CD4-positive, alpha-beta memory T cell (primary cell): ENCODE results near the gene ADAD2. TPM values are rescaled to one million over a fixed set of nuclear protein-coding genes. Genes with fewer than 3 reads are reported as not detected.

Experiments used
- CTCF ChIA-PET: fragments of 350-600 bp; sonication (Branson Sonifier 250); formaldehyde crosslinking; loops from one replicate; lab custom pipeline; 2021; ENCODE audit warnings: inconsistent platforms; ENCODE audit not compliant: partially characterized antibody; lab: Charles Lee
- POLR2A ChIA-PET: fragments of 350-600 bp; sonication (Branson Sonifier 250); formaldehyde crosslinking; loops from one replicate; lab custom pipeline; 2021; ENCODE audit not compliant: partially characterized antibody; lab: Charles Lee
- DNase-seq, 5 donors: peaks; one replicate each; pipeline versions ENCODE4 v3.0.0 to v3.0.0-alpha.2; 2020 to 2022; ENCODE audit warnings: mixed read lengths in 1 of 5
- H3K27ac ChIP-seq: one replicate; pipeline ENCODE4 v1.7.0; 2013; ENCODE audit warnings: low read depth, low read length
- H3K27me3 ChIP-seq: 2 replicates; pipeline ENCODE4 v1.7.0; 2013; ENCODE audit warnings: mild to moderate bottlenecking, low read length, moderate library complexity; ENCODE audit not compliant: insufficient read depth
- H3K36me3 ChIP-seq: 2 replicates; pipeline ENCODE4 v1.7.0; 2013; ENCODE audit warnings: mild to moderate bottlenecking, low read length, moderate library complexity; ENCODE audit not compliant: insufficient read depth
- H3K4me1 ChIP-seq: 2 replicates; pipeline ENCODE4 v1.7.0; 2013; ENCODE audit warnings: mild to moderate bottlenecking, low read length, moderate library complexity; ENCODE audit not compliant: insufficient read depth
- H3K4me3 ChIP-seq, 2 donors: one replicate each; pipeline ENCODE4 v1.7.0; 2013; ENCODE audit warnings: low read length in 2 of 2, mild to moderate bottlenecking in 1 of 2
- H3K9me3 ChIP-seq, 2 donors: one replicate each; pipeline ENCODE4 v1.7.0; 2013; ENCODE audit warnings: low read length in 2 of 2, control low read depth in 1 of 2; ENCODE audit not compliant: control insufficient read depth in 1 of 2
- H3K27ac Mint-ChIP-seq, 7 donors: one replicate each; pipeline ENCODE4 v1.8.0; 2020 to 2021; ENCODE audit warnings: mixed read lengths in 7 of 7, mild to moderate bottlenecking in 6 of 7, inconsistent platforms in 3 of 7, moderate library complexity in 3 of 7
- H3K27me3 Mint-ChIP-seq, 2 donors: one replicate each; pipeline ENCODE4 v1.8.0; 2020 to 2021; ENCODE audit warnings: mixed read lengths in 2 of 2
- H3K36me3 Mint-ChIP-seq, 2 donors: one replicate each; pipeline ENCODE4 v1.8.0; 2020 to 2021; ENCODE audit warnings: mixed read lengths in 2 of 2, inconsistent platforms in 1 of 2, mild to moderate bottlenecking in 1 of 2
- H3K4me1 Mint-ChIP-seq, 4 donors: one replicate each; pipeline ENCODE4 v1.8.0; 2020 to 2021; ENCODE audit warnings: mixed read lengths in 4 of 4, mild to moderate bottlenecking in 1 of 4
- H3K4me3 Mint-ChIP-seq, 8 donors: one replicate each; pipeline ENCODE4 v1.8.0; 2020 to 2021; ENCODE audit warnings: mixed read lengths in 8 of 8, mild to moderate bottlenecking in 7 of 8, moderate library complexity in 6 of 8, inconsistent platforms in 3 of 8
- H3K9me3 Mint-ChIP-seq, 8 donors: one replicate each; pipeline ENCODE4 v1.8.0; 2020 to 2021; ENCODE audit warnings: mixed read lengths in 8 of 8, mild to moderate bottlenecking in 5 of 8, inconsistent platforms in 3 of 8, moderate library complexity in 1 of 8
- intact Hi-C: fragments of 100-400 bp; cut with micrococcal nuclease; formaldehyde crosslinking; loops from one replicate; pipeline ENCODE4 v1.15.1; 2023
- polyA plus RNA-seq, 2 donors: library from polyadenylated mRNA; unstranded; fragments of 300-500 nt; fragmentation: Illumina TruSeq; gene quantifications; one replicate each; pipeline ENCODE4 v1.2.3, GENCODE V29; 2021
- total RNA-seq, 2 experiments: library from RNA; stranded (reverse); gene quantifications; one replicate each; pipeline ENCODE4 v1.2.3, GENCODE V29; 2021

Gene ADAD2
- total and polyA plus RNA-seq, 4 experiments from 2014 or later = not detected

DNA sequence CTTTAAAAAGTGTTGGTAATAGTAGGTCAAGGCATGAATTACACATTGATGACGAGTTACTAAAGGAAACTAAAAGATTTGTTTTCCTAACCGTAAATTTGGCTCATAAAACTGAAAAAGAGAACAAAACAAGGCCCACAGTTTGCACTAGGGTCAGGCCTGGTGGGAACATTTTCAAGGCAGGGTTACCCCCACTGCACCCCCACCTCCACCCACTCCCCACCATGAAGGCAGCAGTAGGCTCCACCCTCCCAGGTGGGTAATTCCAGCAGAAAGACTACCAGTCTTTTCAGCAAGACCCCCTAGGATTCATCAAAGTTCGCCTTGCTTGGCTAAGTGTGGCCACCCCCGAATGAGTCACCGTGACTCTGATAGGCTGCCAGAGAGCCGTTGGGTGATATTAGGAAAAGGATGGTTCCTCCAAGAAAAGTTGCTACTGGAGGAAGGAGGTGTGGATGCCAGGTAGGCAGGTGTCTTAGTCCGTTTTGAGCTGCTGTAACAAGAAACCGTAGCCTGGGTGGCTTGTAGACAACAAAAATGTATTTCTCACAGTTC is 37.2 kb upstream of the ADAD2 start:
- H3K36me3 Mint-ChIP-seq = no peaks in the 10 kb centered on the region
- no peak overlapping the region for H3K27ac Mint-ChIP-seq
- Histone ChIP-seq H3K36me3 (no peaks in the 10 kb centered on the region), H3K4me3 (no peak overlapping the region), H3K4me1 (no peaks in the 10 kb centered on the region), H3K9me3 (no peaks in the 10 kb centered on the region), H3K27me3 (no peaks in the 10 kb centered on the region), H3K27ac (no peak overlapping the region)
- no peaks in the 10 kb centered on the region for H3K9me3 Mint-ChIP-seq
- peaks cover 15 to 16% of the 10 kb centered on the region in 2 donors for H3K27me3 Mint-ChIP-seq
- intact Hi-C loops = no loop called here
- no peak for DNase-seq
- ChIA-PET POLR2A (no interaction called here), CTCF (interaction anchor here (1.0 kb wide), 1 partner anchor 9 kb away, joined by 3 read pairs; the partner anchor contains the start of gene HSDL1)
- H3K4me1 Mint-ChIP-seq = no peaks in the 10 kb centered on the region
- no peak overlapping the region for H3K4me3 Mint-ChIP-seq

DNA sequence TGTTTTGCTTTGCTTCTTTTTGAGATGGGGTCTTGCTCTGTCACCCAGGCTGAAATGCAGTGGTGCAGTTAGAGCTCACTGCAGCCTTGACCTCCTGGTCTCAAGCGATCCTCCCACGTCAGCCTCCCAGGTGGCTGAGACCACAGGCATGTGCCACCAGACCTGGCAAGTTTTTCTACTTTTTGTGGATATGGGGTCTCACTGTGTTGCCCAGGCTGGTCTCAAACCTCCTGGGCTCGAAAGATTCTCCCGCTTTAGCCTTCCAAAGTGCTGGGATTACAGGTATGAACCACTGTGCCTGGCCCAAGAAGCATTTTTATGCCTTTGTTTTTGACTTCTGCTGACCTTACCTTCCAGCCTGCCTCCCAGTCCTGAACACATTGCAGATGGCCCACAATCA is 35.7 kb upstream of the ADAD2 start:
- ChIA-PET POLR2A (no interaction called here), CTCF (interaction anchor here (1.6 kb wide), 1 partner anchor 20 kb away, joined by 4 read pairs; no protein-coding TSS in a partner anchor)
- Histone ChIP-seq H3K9me3 (no peaks in the 10 kb centered on the region), H3K4me3 (no peak overlapping the region), H3K27ac (no peak overlapping the region), H3K27me3 (no peaks in the 10 kb centered on the region), H3K36me3 (no peaks in the 10 kb centered on the region), H3K4me1 (no peaks in the 10 kb centered on the region)
- Mint-ChIP-seq H3K27ac (peak overlapping the region in 1 of 7 donors; percentile 53), H3K27me3 (peaks cover 14 to 23% of the 10 kb centered on the region in 2 donors), H3K36me3 (no peaks in the 10 kb centered on the region), H3K9me3 (no peaks in the 10 kb centered on the region), H3K4me3 (no peak overlapping the region), H3K4me1 (no peaks in the 10 kb centered on the region)
- intact Hi-C loops = no loop called here
- no peak for DNase-seq

DNA sequence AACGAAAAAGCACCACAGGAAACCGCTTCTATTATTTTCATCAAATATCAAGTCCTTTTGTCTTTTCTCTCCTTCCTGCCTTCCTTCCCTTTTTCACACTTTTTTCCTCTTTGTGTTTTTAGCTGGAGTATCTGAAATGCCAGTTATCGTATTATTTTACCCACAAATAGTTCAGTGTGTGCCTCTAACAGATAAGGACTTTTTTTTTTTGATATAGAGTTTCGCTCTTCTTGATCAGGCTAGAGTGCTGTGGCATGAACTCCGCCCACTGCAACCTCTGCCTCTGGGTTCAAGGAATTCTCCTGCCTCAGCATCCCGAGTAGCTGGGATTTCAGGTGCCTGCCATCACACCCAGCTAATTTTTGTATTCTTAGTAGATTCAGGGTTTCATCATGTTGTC is 35.2 kb upstream of the ADAD2 start:
- ChIA-PET CTCF (interaction anchor here (0.8 to 1.6 kb wide), 3 partner anchors 20 to 72 kb away, joined by 3 to 4 read pairs (median 4); no protein-coding TSS in a partner anchor), POLR2A (no interaction called here)

DNA sequence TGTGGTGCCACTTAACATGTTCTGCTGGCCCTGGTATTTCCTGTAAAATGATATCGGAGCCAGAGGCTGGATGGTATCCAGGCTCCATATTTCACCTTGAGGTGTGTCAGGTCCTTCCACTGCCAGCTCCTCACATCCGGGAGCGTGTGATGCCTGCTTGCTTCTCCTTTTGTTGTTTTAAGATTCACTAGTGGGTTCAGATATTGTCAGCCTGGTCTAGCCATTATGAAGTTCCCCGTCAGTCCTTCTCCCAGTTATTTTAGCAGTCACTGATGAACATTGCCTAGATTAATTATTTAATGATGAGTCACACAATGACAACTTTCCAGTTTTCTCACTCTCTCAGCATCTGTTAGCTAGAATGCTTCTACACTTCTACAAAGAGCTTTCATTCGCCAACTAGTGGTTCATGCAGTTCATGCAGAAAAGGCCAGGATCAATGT is 34.6 kb upstream of the ADAD2 start:
- CTCF ChIA-PET = interaction anchor here (0.7 to 1.6 kb wide), 5 partner anchors 19 to 73 kb away, joined by 3 to 4 read pairs (median 4); no protein-coding TSS in a partner anchor
- Mint-ChIP-seq H3K4me1 (no peaks in the 10 kb centered on the region), H3K36me3 (no peaks in the 10 kb centered on the region), H3K27ac (no peak overlapping the region), H3K9me3 (no peaks in the 10 kb centered on the region), H3K4me3 (no peak overlapping the region), H3K27me3 (peaks cover 13 to 23% of the 10 kb centered on the region in 2 donors)
- no peak for DNase-seq
- H3K27me3 ChIP-seq = no peaks in the 10 kb centered on the region
- intact Hi-C loops = no loop called here
- H3K4me3 ChIP-seq = no peak overlapping the region
- H3K4me1 ChIP-seq = no peaks in the 10 kb centered on the region
- no peak overlapping the region for H3K27ac ChIP-seq
- no peaks in the 10 kb centered on the region for H3K36me3 ChIP-seq
- no peaks in the 10 kb centered on the region for H3K9me3 ChIP-seq
- POLR2A ChIA-PET = no interaction called here

More for the DNA sequence above, 35.2 kb upstream of the ADAD2 start:
- Mint-ChIP-seq H3K4me3 (no peak overlapping the region), H3K27me3 (peaks cover 13 to 23% of the 10 kb centered on the region in 2 donors), H3K4me1 (no peaks in the 10 kb centered on the region), H3K27ac (no peak overlapping the region), H3K9me3 (no peaks in the 10 kb centered on the region), H3K36me3 (no peaks in the 10 kb centered on the region)
- Histone ChIP-seq H3K9me3 (no peaks in the 10 kb centered on the region), H3K36me3 (no peaks in the 10 kb centered on the region), H3K4me3 (no peak overlapping the region), H3K4me1 (no peaks in the 10 kb centered on the region), H3K27me3 (no peaks in the 10 kb centered on the region), H3K27ac (no peak overlapping the region)
- DNase-seq = no peak
- intact Hi-C loops = no loop called here

DNA sequence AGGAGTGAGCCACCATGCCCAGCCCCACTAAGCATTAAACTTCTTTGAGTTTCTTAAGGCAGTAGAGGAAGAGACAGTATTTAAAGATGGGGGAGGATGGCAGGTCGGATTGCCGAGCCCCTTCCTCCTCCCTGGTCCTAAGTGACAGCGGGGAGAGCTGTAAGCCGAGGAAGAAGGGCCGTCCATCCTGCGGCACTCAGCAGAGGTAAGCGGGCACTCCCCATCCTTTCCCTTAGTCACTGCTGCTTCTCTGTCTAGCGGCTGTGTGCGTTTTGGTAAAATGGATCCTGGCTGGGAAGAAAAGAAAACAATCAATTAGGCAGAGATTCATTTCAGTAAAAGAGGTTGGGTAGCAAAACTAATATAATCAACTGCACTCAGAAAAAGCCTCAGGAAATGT is 31.9 kb upstream of the ADAD2 start:
- CTCF ChIA-PET = interaction anchor here (0.7 kb wide), 1 partner anchor 8 kb away, joined by 3 read pairs; no protein-coding TSS in a partner anchor
- no peak overlapping the region for H3K4me3 Mint-ChIP-seq

DNA sequence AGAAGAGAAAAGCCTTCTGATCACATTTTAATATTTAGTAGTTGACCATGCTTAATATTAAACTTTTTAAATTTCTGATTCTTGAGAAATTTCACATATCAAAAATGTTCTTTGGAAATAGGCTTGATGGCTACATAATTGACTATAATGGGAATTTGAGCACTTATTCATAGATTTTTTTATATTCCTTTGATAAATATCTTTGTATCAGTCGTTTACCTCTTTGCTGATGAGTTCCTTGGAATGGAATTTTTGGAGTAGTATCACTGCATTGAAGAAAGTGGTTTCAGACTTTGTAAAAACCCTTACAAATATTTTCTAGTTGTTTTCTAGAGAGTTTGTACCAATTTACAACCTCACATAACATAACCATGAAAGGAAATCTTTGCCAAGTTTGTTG is 31.2 kb upstream of the ADAD2 start:
- Mint-ChIP-seq H3K4me3 (no peak overlapping the region), H3K4me1 (no peaks in the 10 kb centered on the region), H3K27me3 (peaks cover 17 to 39% of the 10 kb centered on the region in 2 donors), H3K36me3 (no peaks in the 10 kb centered on the region), H3K9me3 (no peaks in the 10 kb centered on the region), H3K27ac (no peak overlapping the region)
- intact Hi-C loops = no loop called here
- ChIA-PET CTCF (interaction anchor here (0.7 kb wide), 1 partner anchor 10 kb away, joined by 3 read pairs; no protein-coding TSS in a partner anchor), POLR2A (interaction anchor here (0.6 kb wide), 1 partner anchor 16 kb away, joined by 3 read pairs; no protein-coding TSS in a partner anchor)
- Histone ChIP-seq H3K27me3 (no peaks in the 10 kb centered on the region), H3K9me3 (no peaks in the 10 kb centered on the region), H3K27ac (no peak overlapping the region), H3K36me3 (no peaks in the 10 kb centered on the region), H3K4me1 (no peaks in the 10 kb centered on the region), H3K4me3 (no peak overlapping the region)
- DNase-seq = no peak

More for the DNA sequence above, 31.9 kb upstream of the ADAD2 start:
- Mint-ChIP-seq H3K27me3 (peaks cover 17 to 32% of the 10 kb centered on the region in 2 donors), H3K9me3 (no peaks in the 10 kb centered on the region), H3K36me3 (no peaks in the 10 kb centered on the region), H3K4me1 (no peaks in the 10 kb centered on the region), H3K27ac (no peak overlapping the region)
- H3K27me3 ChIP-seq = no peaks in the 10 kb centered on the region
- H3K27ac ChIP-seq = no peak overlapping the region
- DNase-seq = no peak
- intact Hi-C loops = no loop called here
- POLR2A ChIA-PET = no interaction called here
- H3K9me3 ChIP-seq = no peaks in the 10 kb centered on the region
- H3K4me3 ChIP-seq = no peak overlapping the region
- H3K4me1 ChIP-seq = no peaks in the 10 kb centered on the region
- H3K36me3 ChIP-seq = no peaks in the 10 kb centered on the region

DNA sequence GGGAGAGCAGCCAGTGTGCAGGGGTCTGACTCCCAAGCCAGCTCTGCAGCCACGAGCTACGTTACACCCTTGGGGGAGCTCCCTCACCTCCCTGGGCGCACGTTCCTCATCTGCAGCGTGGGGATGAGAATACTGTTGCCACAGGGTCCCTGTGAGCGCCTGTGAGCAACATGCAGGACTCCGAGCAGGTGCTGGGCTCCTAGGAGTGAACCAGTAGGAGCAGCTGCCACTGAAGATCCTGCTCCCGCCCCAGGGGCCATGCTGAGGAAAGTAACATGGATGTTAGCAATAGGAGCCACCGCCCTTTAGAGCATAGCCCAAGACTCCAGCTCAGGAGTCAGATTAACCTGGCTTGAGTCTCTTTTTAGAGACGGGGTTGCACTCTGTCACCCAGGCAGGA is 29.9 kb upstream of the ADAD2 start:
- no peaks in the 10 kb centered on the region for H3K9me3 Mint-ChIP-seq
- H3K9me3 ChIP-seq = no peaks in the 10 kb centered on the region
- no peaks in the 10 kb centered on the region for H3K36me3 ChIP-seq
- H3K36me3 Mint-ChIP-seq = no peaks in the 10 kb centered on the region
- CTCF ChIA-PET = no interaction called here
- intact Hi-C loops = no loop called here
- no peak overlapping the region for H3K27ac Mint-ChIP-seq
- H3K4me1 ChIP-seq = no peaks in the 10 kb centered on the region
- peaks cover 16 to 42% of the 10 kb centered on the region in 2 donors for H3K27me3 Mint-ChIP-seq
- POLR2A ChIA-PET = no interaction called here
- H3K4me3 ChIP-seq = no peak overlapping the region
- no peak for DNase-seq
- no peaks in the 10 kb centered on the region for H3K4me1 Mint-ChIP-seq
- no peak overlapping the region for H3K4me3 Mint-ChIP-seq
- no peak overlapping the region for H3K27ac ChIP-seq
- H3K27me3 ChIP-seq = peaks cover 4% of the 10 kb centered on the region
